ENCODE measurements around the gene VPS37B. TPM values are rescaled to one million over a fixed set of nuclear protein-coding genes. Genes with fewer than 3 reads are reported as not detected.

The VPS37B gene
- total and polyA plus RNA-seq, 2 donors from 2014 or later: 21.4 to 47.8 TPM

- intact Hi-C loops (cut with DNase I): no loop called here
- DNase-seq: no peak
- no peak for TF ChIP-seq CTCF (IDR thresholded peaks at IDR 0.05; ENCODE audit: borderline replicate concordance, extremely low read depth, insufficient read depth)
- Histone ChIP-seq H3K4me3 (ENCODE audit: low read length in 3 of 3) (no peak overlapping the region), H3K9me3 (ENCODE audit: control insufficient read depth in 2 of 3, insufficient read depth in 1 of 3, low read length in 3 of 3) (no peaks in the 10 kb centered on the region), H3K27ac (ENCODE audit: low read depth in 2 of 2, low read length in 2 of 2) (no peak overlapping the region), H3K36me3 (ENCODE audit: control insufficient read depth in 2 of 3, insufficient read depth in 3 of 3, low read length in 3 of 3) (peaks cover 0 to 38% (median 10%) of the 10 kb centered on the region in 3 donors), H3K4me1 (ENCODE audit: control insufficient read depth in 2 of 3, insufficient read depth in 2 of 3, low read depth in 1 of 3, low read length in 3 of 3) (peaks cover 0 to 15% (median 4%) of the 10 kb centered on the region in 3 donors), H3K9ac (ENCODE audit: low read length in 3 of 3) (no peak overlapping the region), H3K27me3 (ENCODE audit: control insufficient read depth, insufficient read depth, low read length) (no peaks in the 10 kb centered on the region)
- no peak for FAIRE-seq
Measured at GRCh38 chr12:122855928-122856831, 39.7 kb downstream of the VPS37B start.

- no peak overlapping the region for H3K9ac ChIP-seq (ENCODE audit: low read length in 3 of 3)
- no peaks in the 10 kb centered on the region for H3K27me3 ChIP-seq (ENCODE audit: control insufficient read depth, insufficient read depth, low read length)
- FAIRE-seq (no peak), DNase-seq (no peak)
- H3K9me3 ChIP-seq (ENCODE audit: control insufficient read depth in 2 of 3, insufficient read depth in 1 of 3, low read length in 3 of 3): no peaks in the 10 kb centered on the region
- TF ChIP-seq CTCF (IDR thresholded peaks at IDR 0.05; ENCODE audit: borderline replicate concordance, extremely low read depth, insufficient read depth): no peak
- peaks cover 0 to 35% (median 10%) of the 10 kb centered on the region in 3 donors for H3K36me3 ChIP-seq (ENCODE audit: control insufficient read depth in 2 of 3, insufficient read depth in 3 of 3, low read length in 3 of 3)
- intact Hi-C loops (cut with DNase I): no loop called here
- H3K27ac ChIP-seq (ENCODE audit: low read depth in 2 of 2, low read length in 2 of 2): no peak overlapping the region
- H3K4me3 ChIP-seq (ENCODE audit: low read length in 3 of 3): no peak overlapping the region
- H3K4me1 ChIP-seq (ENCODE audit: control insufficient read depth in 2 of 3, insufficient read depth in 2 of 3, low read depth in 1 of 3, low read length in 3 of 3): peaks cover 0 to 8% (median 0%) of the 10 kb centered on the region in 3 donors
Measured at GRCh38 chr12:122855071-122855829, 40.7 kb downstream of the VPS37B start.

- peaks cover 0 to 35% (median 12%) of the 10 kb centered on the region in 3 donors for H3K36me3 ChIP-seq (ENCODE audit: control insufficient read depth in 2 of 3, insufficient read depth in 3 of 3, low read length in 3 of 3)
- TF ChIP-seq CTCF (IDR thresholded peaks at IDR 0.05; ENCODE audit: borderline replicate concordance, extremely low read depth, insufficient read depth): no peak
- no peak for DNase-seq
- H3K9me3 ChIP-seq (ENCODE audit: control insufficient read depth in 2 of 3, insufficient read depth in 1 of 3, low read length in 3 of 3): no peaks in the 10 kb centered on the region
- H3K4me1 ChIP-seq (ENCODE audit: control insufficient read depth in 2 of 3, insufficient read depth in 2 of 3, low read depth in 1 of 3, low read length in 3 of 3): peaks cover 0 to 8% (median 0%) of the 10 kb centered on the region in 3 donors
- no peak overlapping the region for H3K27ac ChIP-seq (ENCODE audit: low read depth in 2 of 2, low read length in 2 of 2)
- no peaks in the 10 kb centered on the region for H3K27me3 ChIP-seq (ENCODE audit: control insufficient read depth, insufficient read depth, low read length)
- H3K9ac ChIP-seq (ENCODE audit: low read length in 3 of 3): no peak overlapping the region
- no peak overlapping the region for H3K4me3 ChIP-seq (ENCODE audit: low read length in 3 of 3)
- intact Hi-C loops (cut with DNase I): no loop called here
- no peak for FAIRE-seq
Measured at GRCh38 chr12:122854554-122854953, 41.4 kb downstream of the VPS37B start.

All from kidney (tissue), 14 donors.